ENCODE measurements around the gene UMAD1.

The UMAD1 gene

DNA sequence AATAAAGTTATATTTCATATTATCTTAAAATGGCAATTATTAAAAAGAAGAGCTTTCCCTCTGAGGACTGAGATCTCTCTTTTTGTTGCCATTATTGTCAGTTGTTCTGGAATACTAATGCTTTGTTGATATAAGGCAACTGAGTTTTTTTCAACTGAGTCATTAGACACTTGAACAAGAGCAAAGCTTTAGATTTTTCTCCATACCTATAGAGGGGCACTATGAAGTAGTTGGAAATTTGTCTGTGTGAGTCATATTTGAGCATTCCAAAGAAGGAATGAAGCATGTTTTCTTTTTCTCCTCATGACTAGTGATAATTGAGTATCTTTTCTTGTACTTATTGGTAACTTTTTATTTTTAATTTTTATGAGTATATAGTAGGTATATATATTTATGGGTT lies 53.3 kb downstream of the UMAD1 start:
- 0 out of 2 replicates have a peak, but pooled peaks have one; percentile 36 for TF ChIP-seq TOX (CRISPR knock-in tag; IDR thresholded peaks at IDR 0.05; ENCODE audit: borderline replicate concordance)
- TF ChIP-seq, protein P1, sequence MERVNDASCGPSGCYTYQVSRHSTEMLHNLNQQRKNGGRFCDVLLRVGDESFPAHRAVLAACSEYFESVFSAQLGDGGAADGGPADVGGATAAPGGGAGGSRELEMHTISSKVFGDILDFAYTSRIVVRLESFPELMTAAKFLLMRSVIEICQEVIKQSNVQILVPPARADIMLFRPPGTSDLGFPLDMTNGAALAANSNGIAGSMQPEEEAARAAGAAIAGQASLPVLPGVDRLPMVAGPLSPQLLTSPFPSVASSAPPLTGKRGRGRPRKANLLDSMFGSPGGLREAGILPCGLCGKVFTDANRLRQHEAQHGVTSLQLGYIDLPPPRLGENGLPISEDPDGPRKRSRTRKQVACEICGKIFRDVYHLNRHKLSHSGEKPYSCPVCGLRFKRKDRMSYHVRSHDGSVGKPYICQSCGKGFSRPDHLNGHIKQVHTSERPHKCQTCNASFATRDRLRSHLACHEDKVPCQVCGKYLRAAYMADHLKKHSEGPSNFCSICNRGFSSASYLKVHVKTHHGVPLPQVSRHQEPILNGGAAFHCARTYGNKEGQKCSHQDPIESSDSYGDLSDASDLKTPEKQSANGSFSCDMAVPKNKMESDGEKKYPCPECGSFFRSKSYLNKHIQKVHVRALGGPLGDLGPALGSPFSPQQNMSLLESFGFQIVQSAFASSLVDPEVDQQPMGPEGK (CRISPR knock-in tag; IDR thresholded peaks at IDR 0.05; ENCODE audit: borderline replicate concordance): no peak
- TF ChIP-seq ISL1 (CRISPR knock-in tag; IDR thresholded peaks at IDR 0.05): peak; percentile 46; the same call in 1 of the 2 replicates
- TF ChIP-seq, protein P2, sequence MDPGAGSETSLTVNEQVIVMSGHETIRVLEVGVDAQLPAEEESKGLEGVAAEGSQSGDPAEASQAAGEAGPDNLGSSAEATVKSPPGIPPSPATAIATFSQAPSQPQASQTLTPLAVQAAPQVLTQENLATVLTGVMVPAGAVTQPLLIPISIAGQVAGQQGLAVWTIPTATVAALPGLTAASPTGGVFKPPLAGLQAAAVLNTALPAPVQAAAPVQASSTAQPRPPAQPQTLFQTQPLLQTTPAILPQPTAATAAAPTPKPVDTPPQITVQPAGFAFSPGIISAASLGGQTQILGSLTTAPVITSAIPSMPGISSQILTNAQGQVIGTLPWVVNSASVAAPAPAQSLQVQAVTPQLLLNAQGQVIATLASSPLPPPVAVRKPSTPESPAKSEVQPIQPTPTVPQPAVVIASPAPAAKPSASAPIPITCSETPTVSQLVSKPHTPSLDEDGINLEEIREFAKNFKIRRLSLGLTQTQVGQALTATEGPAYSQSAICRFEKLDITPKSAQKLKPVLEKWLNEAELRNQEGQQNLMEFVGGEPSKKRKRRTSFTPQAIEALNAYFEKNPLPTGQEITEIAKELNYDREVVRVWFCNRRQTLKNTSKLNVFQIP (CRISPR knock-in tag; IDR thresholded peaks at IDR 0.05; ENCODE audit: borderline replicate concordance, low read depth): no peak
- TF ChIP-seq, protein P3, sequence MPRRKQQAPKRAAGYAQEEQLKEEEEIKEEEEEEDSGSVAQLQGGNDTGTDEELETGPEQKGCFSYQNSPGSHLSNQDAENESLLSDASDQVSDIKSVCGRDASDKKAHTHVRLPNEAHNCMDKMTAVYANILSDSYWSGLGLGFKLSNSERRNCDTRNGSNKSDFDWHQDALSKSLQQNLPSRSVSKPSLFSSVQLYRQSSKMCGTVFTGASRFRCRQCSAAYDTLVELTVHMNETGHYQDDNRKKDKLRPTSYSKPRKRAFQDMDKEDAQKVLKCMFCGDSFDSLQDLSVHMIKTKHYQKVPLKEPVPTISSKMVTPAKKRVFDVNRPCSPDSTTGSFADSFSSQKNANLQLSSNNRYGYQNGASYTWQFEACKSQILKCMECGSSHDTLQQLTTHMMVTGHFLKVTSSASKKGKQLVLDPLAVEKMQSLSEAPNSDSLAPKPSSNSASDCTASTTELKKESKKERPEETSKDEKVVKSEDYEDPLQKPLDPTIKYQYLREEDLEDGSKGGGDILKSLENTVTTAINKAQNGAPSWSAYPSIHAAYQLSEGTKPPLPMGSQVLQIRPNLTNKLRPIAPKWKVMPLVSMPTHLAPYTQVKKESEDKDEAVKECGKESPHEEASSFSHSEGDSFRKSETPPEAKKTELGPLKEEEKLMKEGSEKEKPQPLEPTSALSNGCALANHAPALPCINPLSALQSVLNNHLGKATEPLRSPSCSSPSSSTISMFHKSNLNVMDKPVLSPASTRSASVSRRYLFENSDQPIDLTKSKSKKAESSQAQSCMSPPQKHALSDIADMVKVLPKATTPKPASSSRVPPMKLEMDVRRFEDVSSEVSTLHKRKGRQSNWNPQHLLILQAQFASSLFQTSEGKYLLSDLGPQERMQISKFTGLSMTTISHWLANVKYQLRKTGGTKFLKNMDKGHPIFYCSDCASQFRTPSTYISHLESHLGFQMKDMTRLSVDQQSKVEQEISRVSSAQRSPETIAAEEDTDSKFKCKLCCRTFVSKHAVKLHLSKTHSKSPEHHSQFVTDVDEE (CRISPR knock-in tag; IDR thresholded peaks at IDR 0.05): no peak
- TF ChIP-seq ZNF565 (CRISPR knock-in tag; conservative IDR thresholded peaks at IDR 0.05; ENCODE audit: low read depth): no peak
- TF ChIP-seq ZC3H10 (CRISPR knock-in tag; IDR thresholded peaks at IDR 0.05): no peak
- peak; percentile 83 for ATAC-seq

DNA sequence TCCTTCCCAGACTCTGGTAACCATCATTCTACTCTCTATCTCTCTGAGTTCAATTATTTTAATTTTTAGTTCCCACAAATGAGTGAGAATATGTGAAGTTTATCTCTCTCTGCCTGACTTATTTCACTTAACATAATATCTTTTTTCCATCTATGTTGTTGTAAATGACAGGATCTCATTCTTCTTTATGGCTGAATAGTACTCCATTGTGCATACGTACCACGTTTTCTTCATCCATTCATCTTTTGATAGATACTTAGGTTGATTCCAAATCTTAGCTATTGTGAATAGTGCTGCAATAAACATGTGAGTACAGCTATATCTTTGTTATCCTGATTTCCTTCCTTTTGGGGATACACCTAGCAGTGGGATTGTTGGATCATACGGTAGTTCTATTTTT lies 54.0 kb downstream of the UMAD1 start:
- TF ChIP-seq ISL1 (CRISPR knock-in tag; IDR thresholded peaks at IDR 0.05) (no peak), ZNF8 (CRISPR knock-in tag; IDR thresholded peaks at IDR 0.05) (peak; percentile 63; the same call in 1 of the 2 replicates)
- TF ChIP-seq, protein P2 (CRISPR knock-in tag; IDR thresholded peaks at IDR 0.05; ENCODE audit: borderline replicate concordance, low read depth): no peak
- TF ChIP-seq, protein P4, sequence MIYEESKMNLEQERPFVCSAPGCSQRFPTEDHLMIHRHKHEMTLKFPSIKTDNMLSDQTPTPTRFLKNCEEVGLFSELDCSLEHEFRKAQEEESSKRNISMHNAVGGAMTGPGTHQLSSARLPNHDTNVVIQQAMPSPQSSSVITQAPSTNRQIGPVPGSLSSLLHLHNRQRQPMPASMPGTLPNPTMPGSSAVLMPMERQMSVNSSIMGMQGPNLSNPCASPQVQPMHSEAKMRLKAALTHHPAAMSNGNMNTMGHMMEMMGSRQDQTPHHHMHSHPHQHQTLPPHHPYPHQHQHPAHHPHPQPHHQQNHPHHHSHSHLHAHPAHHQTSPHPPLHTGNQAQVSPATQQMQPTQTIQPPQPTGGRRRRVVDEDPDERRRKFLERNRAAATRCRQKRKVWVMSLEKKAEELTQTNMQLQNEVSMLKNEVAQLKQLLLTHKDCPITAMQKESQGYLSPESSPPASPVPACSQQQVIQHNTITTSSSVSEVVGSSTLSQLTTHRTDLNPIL (CRISPR knock-in tag; IDR thresholded peaks at IDR 0.05; ENCODE audit: low read depth): no peak
- no peak for ATAC-seq

DNA sequence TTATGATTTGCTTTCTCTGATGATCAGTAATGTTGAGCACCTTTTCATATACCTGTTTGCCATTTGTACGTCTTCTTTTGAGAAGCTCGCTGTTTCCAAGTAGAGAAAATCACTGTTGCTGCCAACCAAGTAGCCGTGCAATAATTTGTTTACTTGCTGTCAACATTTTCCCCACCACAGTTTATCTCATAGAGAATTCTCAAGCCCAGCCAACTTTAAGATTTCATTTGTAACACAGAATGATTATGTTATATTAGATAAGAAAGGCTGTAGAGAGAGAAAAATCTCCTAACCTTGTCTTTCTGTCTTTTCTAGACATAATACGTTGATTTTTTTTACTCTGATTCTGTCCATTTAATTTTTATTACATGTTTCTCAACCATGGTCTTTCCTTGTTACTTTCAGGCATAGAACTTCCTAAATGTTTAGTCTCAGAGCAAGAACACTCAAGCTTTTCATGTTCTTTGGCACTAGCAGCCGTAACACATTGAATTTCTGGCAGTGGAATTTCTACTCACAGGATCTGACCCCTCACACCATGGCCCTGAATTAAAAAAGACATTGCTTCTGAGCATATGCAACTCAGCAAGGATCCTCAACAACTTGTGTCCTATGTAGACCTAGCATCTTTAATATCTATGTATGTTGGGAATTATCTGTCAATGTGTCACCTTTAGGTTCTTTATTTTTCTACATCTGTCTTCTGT lies 54.7 kb downstream of the UMAD1 start:
- TF ChIP-seq RARB (CRISPR knock-in tag; IDR thresholded peaks at IDR 0.05) (no peak), ZNF8 (CRISPR knock-in tag; IDR thresholded peaks at IDR 0.05) (no peak), BACH2 (CRISPR knock-in tag; IDR thresholded peaks at IDR 0.05; ENCODE audit: borderline replicate concordance) (no peak), ZFP30 (CRISPR knock-in tag; IDR thresholded peaks at IDR 0.05) (no peak), OSR1 (CRISPR knock-in tag; IDR thresholded peaks at IDR 0.05) (no peak), ARNTL (CRISPR knock-in tag; IDR thresholded peaks at IDR 0.05; ENCODE audit: borderline replicate concordance, low read depth) (no peak), TOX (CRISPR knock-in tag; IDR thresholded peaks at IDR 0.05; ENCODE audit: borderline replicate concordance) (no peak), ZFP3 (CRISPR knock-in tag; IDR thresholded peaks at IDR 0.05) (no peak), ESRRG (CRISPR knock-in tag; IDR thresholded peaks at IDR 0.05) (no peak), ISL1 (CRISPR knock-in tag; IDR thresholded peaks at IDR 0.05) (no peak), ZNF565 (CRISPR knock-in tag; conservative IDR thresholded peaks at IDR 0.05; ENCODE audit: low read depth) (no peak), PPARA (CRISPR knock-in tag; IDR thresholded peaks at IDR 0.05; ENCODE audit: borderline replicate concordance) (no peak)
- TF ChIP-seq, protein P4 (CRISPR knock-in tag; IDR thresholded peaks at IDR 0.05; ENCODE audit: low read depth): no peak
- TF ChIP-seq, protein P3 (CRISPR knock-in tag; IDR thresholded peaks at IDR 0.05): no peak
- TF ChIP-seq, protein P2 (CRISPR knock-in tag; IDR thresholded peaks at IDR 0.05; ENCODE audit: borderline replicate concordance, low read depth): no peak
- ATAC-seq: no peak

Measured in SK-N-SH treated with all-trans-retinoic acid at 6 μM for 48 hours (cell line).